Endodermal cell (in vitro differentiated cells): Measurements from ENCODE around the gene CLCA1. TPM values are rescaled to one million over a fixed set of nuclear protein-coding genes. Genes with fewer than 3 reads are reported as not detected.

Experiments used
- DNase-seq: peaks from one replicate; pipeline ENCODE4 v3.0.0-alpha.2; 2017
- H3K27ac ChIP-seq: 2 replicates; pipeline ENCODE4 v1.5.1; 2013; ENCODE audit warnings: mild to moderate bottlenecking, low read depth, low read length, moderate library complexity
- H3K27me3 ChIP-seq: 2 replicates; pipeline ENCODE4 v1.6.1; 2013; ENCODE audit warnings: mild to moderate bottlenecking, low read length, moderate library complexity; ENCODE audit not compliant: insufficient read depth, control insufficient read depth, poor library complexity, severe bottlenecking
- H3K36me3 ChIP-seq: 2 replicates; pipeline ENCODE4 v1.7.0; 2013; ENCODE audit warnings: mild to moderate bottlenecking, low read length, moderate library complexity; ENCODE audit not compliant: control insufficient read depth, insufficient read depth
- H3K4me1 ChIP-seq: one replicate; pipeline ENCODE4 v1.7.0; 2013; ENCODE audit warnings: low read length; ENCODE audit not compliant: control insufficient read depth, insufficient read depth
- H3K4me3 ChIP-seq: 2 replicates; pipeline ENCODE4 v1.5.1; 2013; ENCODE audit warnings: mild to moderate bottlenecking, low read length, moderate library complexity
- H3K9ac ChIP-seq: 2 replicates; pipeline ENCODE4 v1.6.1; 2013; ENCODE audit warnings: mild to moderate bottlenecking, low read length, moderate library complexity; ENCODE audit not compliant: poor library complexity, severe bottlenecking; ENCODE audit errors: extremely low read depth
- H3K9me3 ChIP-seq: 2 replicates; pipeline ENCODE4 v1.6.1; 2013; ENCODE audit warnings: mild to moderate bottlenecking, low read length, moderate library complexity; ENCODE audit not compliant: control insufficient read depth
- H3K27ac Mint-ChIP-seq: 2 replicates; pipeline ENCODE4 v1.8.0; 2020; ENCODE audit warnings: mixed read lengths
- H3K27me3 Mint-ChIP-seq: 2 replicates; pipeline ENCODE4 v1.8.0; 2021; ENCODE audit warnings: mild to moderate bottlenecking, mixed read lengths; ENCODE audit not compliant: insufficient read depth
- H3K36me3 Mint-ChIP-seq: 2 replicates; pipeline ENCODE4 v1.8.0; 2020; ENCODE audit warnings: low read depth, mixed read lengths
- H3K4me1 Mint-ChIP-seq: 2 replicates; pipeline ENCODE4 v1.8.0; 2020; ENCODE audit warnings: mixed read lengths
- H3K4me3 Mint-ChIP-seq: 2 replicates; pipeline ENCODE4 v1.8.0; 2020; ENCODE audit warnings: mild to moderate bottlenecking, moderate library complexity, mixed read lengths
- H3K9me3 Mint-ChIP-seq: 2 replicates; pipeline ENCODE4 v1.8.0; 2020; ENCODE audit warnings: mild to moderate bottlenecking, mixed read lengths
- WGBS, 2 experiments: methylation state at CpG; one replicate each; pipeline versions ENCODE4 v1.1.5 to v1.1.7; 2013; ENCODE audit warnings: missing lambda C conversion rate in 2 of 2, mixed read lengths in 1 of 2; ENCODE audit not compliant: insufficient coverage in 1 of 2, insufficient read length in 1 of 2; 5-methylcytosine and 5-hydroxymethylcytosine counted together
- total RNA-seq, 2 donors: library from RNA; stranded (reverse); fragmentation: NEBNext Ultra II Directional in 1 of 2; extraction: Animal tissue kit (Norgen Biotek cat#: 25700) in 1 of 2; gene quantifications; 2 replicates in 1 of 2; 3 replicates in 1 of 2; pipeline ENCODE4 v1.2.1, GENCODE V29; 2021
- TF ChIP-seq, protein P1 (sequence below): fragments of 200-600 bp; sonication (generic); conservative IDR thresholded peaks from 2 replicates; pipeline ENCODE4 v1.5.0; 2021; ENCODE audit warnings: antibody characterized with exemption, mild to moderate bottlenecking

CLCA1 gene
- total RNA-seq, 2 donors from 2014 or later, result 0.24 to 0.60 TPM

DNA sequence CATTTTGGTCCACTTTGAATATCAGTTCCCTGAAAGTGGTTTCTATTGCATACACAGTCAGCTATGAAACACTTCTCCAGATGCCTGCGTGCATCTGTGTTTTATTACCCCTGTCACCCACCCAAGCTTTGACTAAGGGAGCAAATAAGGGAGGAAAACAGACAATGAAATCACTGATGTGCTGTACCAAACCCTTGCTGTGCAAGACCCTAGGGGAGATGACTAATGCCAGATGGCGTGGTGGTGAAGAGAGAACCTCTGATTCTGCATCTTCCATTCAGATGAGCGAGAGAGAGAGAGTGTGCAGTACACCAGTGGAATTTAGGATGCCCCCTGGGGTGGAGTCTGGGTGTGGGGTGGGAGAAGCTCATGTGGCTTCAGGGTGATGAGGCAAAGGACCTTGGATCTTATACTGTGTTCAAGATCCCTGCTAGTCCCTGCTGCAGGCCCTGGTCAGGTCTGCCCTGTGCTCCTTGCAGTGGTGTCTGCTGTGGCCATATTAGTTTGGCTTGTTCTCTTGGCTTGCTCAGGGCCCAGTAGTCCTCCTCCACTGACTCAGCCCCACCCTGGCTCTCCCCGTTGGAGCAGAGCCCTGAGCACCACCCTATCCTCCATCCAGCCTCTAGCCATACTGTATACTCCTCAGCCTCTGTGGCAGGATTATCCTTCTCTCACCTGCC lies 18.5 kb downstream of the CLCA1 start:
- Mint-ChIP-seq H3K27me3 (peaks cover 25% of the 10 kb centered on the region), H3K4me3 (no peak overlapping the region), H3K9me3 (no peaks in the 10 kb centered on the region), H3K4me1 (peaks cover 8% of the 10 kb centered on the region), H3K36me3 (no peaks in the 10 kb centered on the region), H3K27ac (no peak overlapping the region)
- DNase-seq, result no peak
- no peak overlapping the region for H3K9ac ChIP-seq
- WGBS, 2 experiments, result 94% methylated on average over 3 to 4 of the region's 4 CpGs
- H3K27ac ChIP-seq, result no peak overlapping the region
- no peak overlapping the region for H3K4me3 ChIP-seq
- TF ChIP-seq, protein P1, sequence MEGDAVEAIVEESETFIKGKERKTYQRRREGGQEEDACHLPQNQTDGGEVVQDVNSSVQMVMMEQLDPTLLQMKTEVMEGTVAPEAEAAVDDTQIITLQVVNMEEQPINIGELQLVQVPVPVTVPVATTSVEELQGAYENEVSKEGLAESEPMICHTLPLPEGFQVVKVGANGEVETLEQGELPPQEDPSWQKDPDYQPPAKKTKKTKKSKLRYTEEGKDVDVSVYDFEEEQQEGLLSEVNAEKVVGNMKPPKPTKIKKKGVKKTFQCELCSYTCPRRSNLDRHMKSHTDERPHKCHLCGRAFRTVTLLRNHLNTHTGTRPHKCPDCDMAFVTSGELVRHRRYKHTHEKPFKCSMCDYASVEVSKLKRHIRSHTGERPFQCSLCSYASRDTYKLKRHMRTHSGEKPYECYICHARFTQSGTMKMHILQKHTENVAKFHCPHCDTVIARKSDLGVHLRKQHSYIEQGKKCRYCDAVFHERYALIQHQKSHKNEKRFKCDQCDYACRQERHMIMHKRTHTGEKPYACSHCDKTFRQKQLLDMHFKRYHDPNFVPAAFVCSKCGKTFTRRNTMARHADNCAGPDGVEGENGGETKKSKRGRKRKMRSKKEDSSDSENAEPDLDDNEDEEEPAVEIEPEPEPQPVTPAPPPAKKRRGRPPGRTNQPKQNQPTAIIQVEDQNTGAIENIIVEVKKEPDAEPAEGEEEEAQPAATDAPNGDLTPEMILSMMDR, result no peak
- H3K4me1 ChIP-seq, result no peaks in the 10 kb centered on the region
- H3K36me3 ChIP-seq, result no peaks in the 10 kb centered on the region
- H3K9me3 ChIP-seq, result no peaks in the 10 kb centered on the region
- H3K27me3 ChIP-seq, result no peaks in the 10 kb centered on the region

DNA sequence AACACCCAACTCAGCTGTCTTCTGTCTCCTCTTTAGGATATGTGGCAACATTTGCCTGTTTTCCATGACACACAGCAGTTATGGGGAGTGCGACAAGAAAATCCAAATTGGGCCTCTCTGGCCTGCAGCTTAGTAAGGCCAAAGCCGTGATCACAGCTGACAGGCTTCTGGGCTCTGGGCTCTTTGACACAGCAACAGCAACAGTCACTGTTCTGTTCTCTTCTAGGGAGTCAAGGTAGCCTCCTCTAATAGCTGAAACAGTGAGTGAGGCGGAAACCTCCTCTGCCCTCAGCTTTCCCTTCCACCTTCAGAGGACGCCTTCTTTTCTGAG lies 19.0 kb downstream of the CLCA1 start:
- Histone ChIP-seq H3K9ac (no peak overlapping the region), H3K36me3 (no peaks in the 10 kb centered on the region), H3K4me3 (no peak overlapping the region), H3K4me1 (no peaks in the 10 kb centered on the region), H3K27ac (no peak overlapping the region), H3K9me3 (no peaks in the 10 kb centered on the region), H3K27me3 (no peaks in the 10 kb centered on the region)
- Mint-ChIP-seq H3K4me3 (no peak overlapping the region), H3K4me1 (peaks cover 9% of the 10 kb centered on the region), H3K9me3 (no peaks in the 10 kb centered on the region), H3K36me3 (no peaks in the 10 kb centered on the region), H3K27me3 (peaks cover 25% of the 10 kb centered on the region), H3K27ac (no peak overlapping the region)
- TF ChIP-seq, protein P1, result no peak
- 96 to 100% methylated on average over 2 to 4 of the region's 4 CpGs for WGBS, 2 experiments
- no peak for DNase-seq

DNA sequence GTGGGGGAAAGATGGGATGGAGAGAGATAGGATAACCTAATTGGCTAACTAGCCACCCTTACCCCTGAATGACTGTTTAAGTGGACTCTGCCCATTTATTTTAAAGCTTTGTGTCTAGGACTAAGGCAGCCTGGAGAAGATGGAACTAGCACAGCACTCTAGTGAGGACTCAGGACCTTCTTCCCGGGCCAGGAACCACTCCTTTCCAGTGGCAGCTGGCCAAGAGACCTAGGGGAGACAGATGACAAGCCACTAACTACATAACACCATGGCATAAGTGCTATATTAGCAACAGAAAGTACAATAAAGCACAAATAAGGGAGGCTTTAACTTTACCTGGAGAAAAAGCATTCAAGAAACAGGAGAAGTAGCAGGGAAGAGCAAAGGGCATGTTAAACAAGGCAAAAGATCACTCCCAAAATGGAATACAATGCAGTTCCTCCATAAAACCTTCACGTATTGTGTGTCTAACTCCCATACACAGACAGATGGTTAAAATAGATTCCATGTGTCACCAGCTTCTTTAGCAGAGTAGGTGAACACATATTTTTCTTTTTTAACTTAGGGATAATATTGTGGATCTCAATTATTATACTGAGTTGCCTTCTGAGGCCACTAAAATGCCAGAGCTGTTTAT lies 20.6 kb downstream of the CLCA1 start:
- H3K36me3 ChIP-seq, result no peaks in the 10 kb centered on the region
- no peak overlapping the region for H3K9ac ChIP-seq
- H3K27me3 ChIP-seq, result no peaks in the 10 kb centered on the region
- Mint-ChIP-seq H3K36me3 (no peaks in the 10 kb centered on the region), H3K9me3 (no peaks in the 10 kb centered on the region), H3K4me3 (no peak overlapping the region), H3K27me3 (peaks cover 30% of the 10 kb centered on the region), H3K4me1 (peaks cover 25% of the 10 kb centered on the region), H3K27ac (no peak overlapping the region)
- no peak for DNase-seq
- no peaks in the 10 kb centered on the region for H3K9me3 ChIP-seq
- 94% methylated on average over 2 of the region's 2 CpGs; no CpG with 5 or more reads in 1 of the 2 experiments for WGBS, 2 experiments
- H3K4me3 ChIP-seq, result no peak overlapping the region
- H3K4me1 ChIP-seq, result peaks cover 5% of the 10 kb centered on the region
- no peak overlapping the region for H3K27ac ChIP-seq
- TF ChIP-seq, protein P1, result no peak
